Amygdala (tissue), 56 donors: ENCODE measurements around the gene RAD23A.
"Not testable (repeated sequence)": the region's sequence is repeated elsewhere in the genome, so short reads cannot be mapped to it uniquely, and the experiment has no call there.

Experiments used
- DNase-seq, 56 donors: peaks; one replicate each; lab custom pipeline; 2025; lab: John Stamatoyannopoulos, UW

The RAD23A gene

GRCh38 chr19:12953138-12953798 is 7.6 kb downstream of the RAD23A start:
- peak in 44 of 56 donors; percentile 13 to 79 (median 44) for DNase-seq

- peak in 3 of 56 donors; percentile 5 to 32 (median 23) for DNase-seq
Measured at GRCh38 chr19:12953799-12954611, 8.3 kb downstream of the RAD23A start.

GRCh38 chr19:12954612-12954962 is 8.9 kb downstream of the RAD23A start:
- DNase-seq, result no peak

- not testable (repeated sequence) for DNase-seq
Measured at GRCh38 chr19:12955575-12955974, 9.9 kb downstream of the RAD23A start.

GRCh38 chr19:12955996-12956395 is 10.3 kb downstream of the RAD23A start:
- no peak for DNase-seq

- DNase-seq, result peak in 46 of 56 donors; percentile 11 to 73 (median 46)
Measured at GRCh38 chr19:12956446-12957388, 11.1 kb downstream of the RAD23A start, which contains the start of gene GADD45GIP1. Gene GADD45GIP1, minus strand, starts transcription at chr19:12957223. Its CDS starts 11 bp downstream, at chr19:12957212.

GRCh38 chr19:12957389-12957952 is 11.8 kb downstream of the RAD23A start:
- DNase-seq, result not testable (repeated sequence)

GRCh38 chr19:12959481-12959880 is 13.8 kb downstream of the RAD23A start:
- no peak for DNase-seq

- DNase-seq, result peak in 50 of 56 donors; percentile 11 to 86 (median 56)
Measured at GRCh38 chr19:12965017-12965811, 19.6 kb downstream of the RAD23A start.

GRCh38 chr19:12965812-12966135 is 20.1 kb downstream of the RAD23A start:
- no peak for DNase-seq

GRCh38 chr19:12967907-12968306 is 22.2 kb downstream of the RAD23A start:
- no peak for DNase-seq

- peak in 40 of 56 donors; percentile 5 to 77 (median 46) for DNase-seq
Measured at GRCh38 chr19:12969292-12969988, 23.8 kb downstream of the RAD23A start, which contains the start of gene DAND5. Gene DAND5, plus strand, starts transcription at chr19:12969576. Its CDS starts 85 bp downstream, at chr19:12969661.

- no peak for DNase-seq
Measured at GRCh38 chr19:12970070-12970820, 24.6 kb downstream of the RAD23A start.

- DNase-seq, result no peak
Measured at GRCh38 chr19:12973236-12973635, 27.6 kb downstream of the RAD23A start.

- no peak for DNase-seq
Measured at GRCh38 chr19:12974301-12975220, 28.9 kb downstream of the RAD23A start.

GRCh38 chr19:12975221-12975741 is 29.6 kb downstream of the RAD23A start:
- no peak for DNase-seq

- not testable (repeated sequence) for DNase-seq
Measured at GRCh38 chr19:12976109-12976508, 30.4 kb downstream of the RAD23A start.
